H7 (cell line): ENCODE results near the gene KCNIP4. TPM values are rescaled to one million over a fixed set of nuclear protein-coding genes. Genes with fewer than 3 reads are reported as not detected.

Experiments used
- DNase-seq: peaks from one replicate; pipeline ENCODE4 v3.0.0; 2012
- H3K27me3 ChIP-seq: 2 replicates; pipeline ENCODE4 v1.6.0; 2011; ENCODE audit warnings: mild to moderate bottlenecking, low read length; ENCODE audit not compliant: control insufficient read depth, insufficient read depth
- H3K36me3 ChIP-seq: replicated peaks from 2 replicates; pipeline ENCODE4 v1.5.1; 2011; ENCODE audit warnings: low read length; ENCODE audit not compliant: control insufficient read depth, insufficient read depth
- H3K4me3 ChIP-seq: 2 replicates; pipeline ENCODE4 v1.5.1; 2011; ENCODE audit warnings: low read depth, mild to moderate bottlenecking, control low read depth, low read length, moderate library complexity; ENCODE audit not compliant: insufficient read depth
- total RNA-seq: library from RNA; depleted of rRNA; stranded (reverse); fragments of >200 nt; shearing (Covaris generic); gene quantifications from 2 replicates; pipeline ENCODE4 v1.2.3, GENCODE V29; 2014

KCNIP4 gene
- total RNA-seq, 1 experiment from 2014 or later = not detected

GRCh38 chr4:21742326-21742725, 206.2 kb downstream of the KCNIP4 start:
- no peak overlapping the region for H3K4me3 ChIP-seq
- no peaks in the 10 kb centered on the region for H3K27me3 ChIP-seq
- no peaks in the 10 kb centered on the region for H3K36me3 ChIP-seq
- no peak for DNase-seq

GRCh38 chr4:21738821-21739220, 209.8 kb downstream of the KCNIP4 start:
- Histone ChIP-seq H3K4me3 (no peak overlapping the region), H3K36me3 (no peaks in the 10 kb centered on the region), H3K27me3 (no peaks in the 10 kb centered on the region)
- DNase-seq = no peak

- no peaks in the 10 kb centered on the region for H3K36me3 ChIP-seq
- DNase-seq = no peak
- H3K4me3 ChIP-seq = no peak overlapping the region
- H3K27me3 ChIP-seq = no peaks in the 10 kb centered on the region
These were observed 212.7 kb downstream of the KCNIP4 start for GRCh38 chr4:21735866-21736265.

DNA sequence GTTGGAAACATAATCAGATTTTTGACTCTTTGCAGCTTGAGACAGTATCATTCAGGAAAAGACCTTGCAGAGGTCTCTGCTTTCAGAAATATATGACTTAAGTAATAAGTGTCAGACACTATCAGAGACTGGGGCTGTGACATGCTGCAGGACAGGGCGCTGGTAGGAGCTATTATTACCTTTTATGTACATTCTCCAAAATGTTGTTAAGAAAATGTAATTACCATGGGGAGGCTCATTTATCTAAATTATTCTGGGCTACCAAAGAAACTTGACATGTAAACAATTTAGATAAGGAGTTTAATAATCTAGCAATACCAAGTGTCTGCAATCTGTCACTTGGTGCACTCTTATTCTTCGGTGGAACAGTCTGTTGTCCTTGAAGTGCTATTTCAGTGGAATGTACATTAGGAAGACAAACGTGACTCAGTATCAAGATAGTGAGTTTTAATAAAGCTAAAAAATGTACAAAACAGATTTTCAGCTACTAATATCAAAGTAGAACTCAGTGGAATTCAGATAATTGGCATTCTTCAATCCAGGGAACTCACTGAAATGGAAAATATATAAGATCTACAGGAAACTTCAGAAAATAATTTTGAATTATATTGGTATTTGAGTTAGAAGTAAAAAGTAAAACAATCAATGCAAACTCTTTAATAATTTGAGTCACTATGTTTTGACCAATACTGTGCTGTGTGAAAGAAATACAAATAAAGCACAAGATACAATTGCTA, 214.5 kb downstream of the KCNIP4 start:
- H3K4me3 ChIP-seq = no peak overlapping the region
- no peaks in the 10 kb centered on the region for H3K36me3 ChIP-seq
- no peaks in the 10 kb centered on the region for H3K27me3 ChIP-seq
- no peak for DNase-seq

- H3K27me3 ChIP-seq = no peaks in the 10 kb centered on the region
- DNase-seq = no peak
- H3K36me3 ChIP-seq = no peaks in the 10 kb centered on the region
- no peak overlapping the region for H3K4me3 ChIP-seq
These were observed 220.3 kb downstream of the KCNIP4 start for GRCh38 chr4:21728304-21728703.

GRCh38 chr4:21726255-21726815, 222.2 kb downstream of the KCNIP4 start:
- Histone ChIP-seq H3K4me3 (no peak overlapping the region), H3K36me3 (no peaks in the 10 kb centered on the region), H3K27me3 (no peaks in the 10 kb centered on the region)
- DNase-seq = no peak

DNA sequence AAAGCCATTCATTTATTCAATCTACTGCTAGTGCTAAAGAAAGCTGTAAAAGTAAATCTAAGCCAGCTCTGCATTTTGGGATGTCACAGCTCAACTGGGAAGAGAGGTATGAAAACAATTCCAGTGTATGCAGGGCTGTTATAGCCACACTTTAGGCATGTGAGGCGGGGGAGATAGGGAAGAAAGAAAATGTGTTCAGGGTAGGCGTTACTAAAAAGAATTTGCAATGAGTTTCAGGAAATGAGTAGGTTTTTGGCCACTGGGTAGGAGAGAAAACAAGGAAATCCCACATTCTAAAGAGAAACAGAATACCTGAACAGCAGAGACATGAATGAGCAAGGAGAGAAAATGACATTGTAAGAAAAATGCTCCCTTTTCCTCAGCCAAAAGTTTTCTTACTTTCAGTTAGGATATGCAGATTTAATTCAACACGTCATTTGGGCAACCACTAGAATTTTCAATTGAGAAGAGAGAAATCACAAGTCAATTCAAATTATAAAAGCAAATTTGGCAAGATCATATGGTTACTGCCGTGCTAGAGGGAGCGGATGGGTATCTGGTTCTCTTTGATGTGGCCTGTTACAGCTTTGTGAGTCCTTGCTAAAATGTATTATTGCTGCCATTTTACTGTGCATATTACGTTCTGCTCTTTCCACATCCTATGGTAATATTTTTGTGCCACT, 226.3 kb downstream of the KCNIP4 start:
- no peak for DNase-seq
- no peaks in the 10 kb centered on the region for H3K27me3 ChIP-seq
- no peak overlapping the region for H3K4me3 ChIP-seq
- H3K36me3 ChIP-seq = no peaks in the 10 kb centered on the region

GRCh38 chr4:21716531-21716930, 232.0 kb downstream of the KCNIP4 start:
- H3K36me3 ChIP-seq = no peaks in the 10 kb centered on the region
- no peaks in the 10 kb centered on the region for H3K27me3 ChIP-seq
- DNase-seq = no peak
- no peak overlapping the region for H3K4me3 ChIP-seq

- peak; percentile 0 for DNase-seq
- Histone ChIP-seq H3K4me3 (no peak overlapping the region), H3K27me3 (no peaks in the 10 kb centered on the region), H3K36me3 (no peaks in the 10 kb centered on the region)
These were observed 238.3 kb downstream of the KCNIP4 start for GRCh38 chr4:21710179-21710835.

DNA sequence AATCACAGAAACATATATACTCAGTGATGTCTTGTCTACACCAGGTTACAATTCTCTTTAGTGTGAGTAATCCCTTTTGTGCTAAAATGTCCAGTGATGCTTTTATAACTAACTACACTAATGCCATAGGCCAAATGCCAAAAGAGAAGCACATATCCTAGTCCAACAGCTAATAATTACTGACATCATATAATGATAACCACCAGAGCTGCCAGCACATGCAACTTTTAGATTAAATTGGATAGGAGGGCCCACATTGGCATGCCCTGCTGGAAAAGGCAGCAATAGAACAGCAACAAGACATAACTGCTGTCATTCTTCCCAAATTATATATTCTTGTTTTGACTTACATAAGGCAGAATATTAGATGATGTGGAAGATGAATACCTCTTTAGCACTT, 238.8 kb downstream of the KCNIP4 start:
- no peaks in the 10 kb centered on the region for H3K27me3 ChIP-seq
- no peaks in the 10 kb centered on the region for H3K36me3 ChIP-seq
- H3K4me3 ChIP-seq = no peak overlapping the region
- no peak for DNase-seq

- no peak overlapping the region for H3K4me3 ChIP-seq
- no peaks in the 10 kb centered on the region for H3K36me3 ChIP-seq
- DNase-seq = no peak
- no peaks in the 10 kb centered on the region for H3K27me3 ChIP-seq
These were observed 239.5 kb downstream of the KCNIP4 start for GRCh38 chr4:21709031-21709430.

GRCh38 chr4:21699446-21699845, 249.1 kb downstream of the KCNIP4 start:
- Histone ChIP-seq H3K36me3 (no peaks in the 10 kb centered on the region), H3K4me3 (no peak overlapping the region), H3K27me3 (no peaks in the 10 kb centered on the region)
- no peak for DNase-seq

- Histone ChIP-seq H3K27me3 (no peaks in the 10 kb centered on the region), H3K36me3 (no peaks in the 10 kb centered on the region), H3K4me3 (no peak overlapping the region)
- DNase-seq = peak; percentile 17
These were observed 251.0 kb downstream of the KCNIP4 start for GRCh38 chr4:21697583-21697982.

- no peak for DNase-seq
- Histone ChIP-seq H3K36me3 (no peaks in the 10 kb centered on the region), H3K4me3 (no peak overlapping the region), H3K27me3 (no peaks in the 10 kb centered on the region)
These were observed 253.4 kb downstream of the KCNIP4 start for GRCh38 chr4:21695141-21695540.

- Histone ChIP-seq H3K4me3 (no peak overlapping the region), H3K27me3 (no peaks in the 10 kb centered on the region), H3K36me3 (no peaks in the 10 kb centered on the region)
- DNase-seq = no peak
These were observed 256.3 kb downstream of the KCNIP4 start for GRCh38 chr4:21692241-21692640.
